HG03108 (cell line): ENCODE results near the gene F13B.
"Not testable (repeated sequence)": the region's sequence is repeated elsewhere in the genome, so short reads cannot be mapped to it uniquely, and the experiment has no call there.

Source experiments
- ATAC-seq: cut with Tn5 transposase; IDR thresholded peaks from one replicate; pipeline ENCODE4 v1.9.1; 2021; ENCODE audit warnings: moderate library complexity; ENCODE audit not compliant: unreplicated experiment

The F13B gene

GRCh38 chr1:197066719-197067456, at the start of gene F13B:
Gene F13B (minus strand): TSS chr1:197067260. CDS start chr1:197067223, 37 bp downstream.
- no peak for ATAC-seq

- ATAC-seq, result no peak
Measured at GRCh38 chr1:197116156-197116555, 49.1 kb upstream of the F13B start.

- no peak for ATAC-seq
Measured at GRCh38 chr1:197106869-197107268, 39.8 kb upstream of the F13B start.

- no peak for ATAC-seq
Measured at GRCh38 chr1:197103300-197103699, 36.2 kb upstream of the F13B start.

GRCh38 chr1:197101978-197102377, 34.9 kb upstream of the F13B start:
- no peak for ATAC-seq

GRCh38 chr1:197100677-197101076, 33.6 kb upstream of the F13B start:
- ATAC-seq, result no peak

- ATAC-seq, result no peak
Measured at GRCh38 chr1:197099444-197099843, 32.4 kb upstream of the F13B start.

GRCh38 chr1:197096971-197097370, 29.9 kb upstream of the F13B start:
- ATAC-seq, result not testable (repeated sequence)

- no peak for ATAC-seq
Measured at GRCh38 chr1:197096137-197096536, 29.1 kb upstream of the F13B start.

GRCh38 chr1:197093226-197093885, 26.3 kb upstream of the F13B start:
- no peak for ATAC-seq

- ATAC-seq, result no peak
Measured at GRCh38 chr1:197092491-197093023, 25.5 kb upstream of the F13B start.

GRCh38 chr1:197083474-197083873, 16.4 kb upstream of the F13B start:
- ATAC-seq, result no peak

GRCh38 chr1:197081117-197081753, 14.2 kb upstream of the F13B start:
- no peak for ATAC-seq

- ATAC-seq, result no peak
Measured at GRCh38 chr1:197080323-197080722, 13.3 kb upstream of the F13B start.

- no peak for ATAC-seq
Measured at GRCh38 chr1:197076585-197076984, 9.5 kb upstream of the F13B start.

- ATAC-seq, result no peak
Measured at GRCh38 chr1:197073978-197074377, 6.9 kb upstream of the F13B start.

- no peak for ATAC-seq
Measured at GRCh38 chr1:197067457-197067818, 378 bp upstream of the F13B start.

GRCh38 chr1:197066277-197066676, 783 bp downstream of the F13B start:
- ATAC-seq, result no peak

GRCh38 chr1:197065559-197065958, 1.5 kb downstream of the F13B start:
- no peak for ATAC-seq

- no peak for ATAC-seq
Measured at GRCh38 chr1:197063212-197063611, 3.8 kb downstream of the F13B start.

- ATAC-seq, result peak; percentile 77
Measured at GRCh38 chr1:197062692-197063091, 4.4 kb downstream of the F13B start.

GRCh38 chr1:197049100-197049499, 18.0 kb downstream of the F13B start:
- ATAC-seq, result no peak
